ENCODE measurements around the gene COBL.

COBL gene

DNA sequence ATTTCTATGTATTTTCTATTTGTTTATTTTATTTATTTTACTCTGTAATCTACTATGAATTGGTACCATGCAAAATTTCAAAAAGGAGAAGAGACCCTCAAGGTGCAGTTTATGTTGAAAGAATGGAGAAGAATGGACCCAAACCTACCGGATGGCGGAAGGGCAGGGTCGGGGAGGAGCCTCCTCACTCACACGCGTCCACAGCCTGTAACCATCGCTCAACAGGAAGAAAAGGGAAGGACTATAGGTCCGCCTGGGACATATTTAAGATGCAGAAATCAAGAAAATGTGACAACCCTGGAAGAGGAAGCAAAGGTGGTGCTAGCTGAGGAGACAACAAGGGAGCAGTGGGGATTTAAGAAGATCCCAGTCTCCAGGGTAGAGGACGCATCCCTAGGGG is 158.4 kb downstream of the COBL start:
- Histone ChIP-seq H3K4me3 (ENCODE audit: low read length in 2 of 2) (no peak overlapping the region), H3K27ac (ENCODE audit: low read length) (no peak overlapping the region), H3K27me3 (ENCODE audit: control insufficient read depth in 1 of 2, insufficient read depth in 2 of 2, low read length in 2 of 2) (no peaks in the 10 kb centered on the region), H3K9me3 (ENCODE audit: control insufficient read depth in 2 of 2, low read length in 2 of 2) (no peaks in the 10 kb centered on the region), H3K9ac (ENCODE audit: low read length in 2 of 2) (no peak overlapping the region), H3K36me3 (ENCODE audit: control insufficient read depth in 2 of 2, insufficient read depth in 2 of 2, low read length in 2 of 2) (no peaks in the 10 kb centered on the region), H3K4me1 (ENCODE audit: control insufficient read depth, insufficient read depth, low read length) (no peaks in the 10 kb centered on the region)

DNA sequence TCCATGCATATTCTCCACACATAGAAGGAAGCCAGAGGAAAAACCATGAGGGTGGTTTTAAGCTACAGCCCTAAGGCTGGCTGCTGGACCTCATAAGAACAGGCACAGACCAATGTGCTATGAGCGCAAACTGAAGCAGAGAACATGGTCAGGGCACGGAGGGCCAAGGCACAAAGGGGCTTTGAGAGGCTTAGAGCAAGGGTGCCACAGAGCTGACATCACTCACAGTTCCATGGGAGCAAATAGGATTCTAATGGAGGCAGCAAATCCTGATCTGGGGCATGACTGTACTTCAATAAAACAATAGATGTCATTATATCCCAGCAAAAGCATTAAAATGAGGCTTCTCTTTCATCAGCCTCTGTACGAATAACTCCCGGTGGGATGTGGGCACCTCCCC is 162.4 kb downstream of the COBL start:
- no peaks in the 10 kb centered on the region for H3K4me1 ChIP-seq (ENCODE audit: control insufficient read depth, insufficient read depth, low read length)
- no peaks in the 10 kb centered on the region for H3K36me3 ChIP-seq (ENCODE audit: control insufficient read depth in 2 of 2, insufficient read depth in 2 of 2, low read length in 2 of 2)
- no peak overlapping the region for H3K27ac ChIP-seq (ENCODE audit: low read length)
- no peaks in the 10 kb centered on the region for H3K9me3 ChIP-seq (ENCODE audit: control insufficient read depth in 2 of 2, low read length in 2 of 2)
- H3K27me3 ChIP-seq (ENCODE audit: control insufficient read depth in 1 of 2, insufficient read depth in 2 of 2, low read length in 2 of 2): no peaks in the 10 kb centered on the region
- no peak overlapping the region for H3K9ac ChIP-seq (ENCODE audit: low read length in 2 of 2)
- no peak overlapping the region for H3K4me3 ChIP-seq (ENCODE audit: low read length in 2 of 2)

DNA sequence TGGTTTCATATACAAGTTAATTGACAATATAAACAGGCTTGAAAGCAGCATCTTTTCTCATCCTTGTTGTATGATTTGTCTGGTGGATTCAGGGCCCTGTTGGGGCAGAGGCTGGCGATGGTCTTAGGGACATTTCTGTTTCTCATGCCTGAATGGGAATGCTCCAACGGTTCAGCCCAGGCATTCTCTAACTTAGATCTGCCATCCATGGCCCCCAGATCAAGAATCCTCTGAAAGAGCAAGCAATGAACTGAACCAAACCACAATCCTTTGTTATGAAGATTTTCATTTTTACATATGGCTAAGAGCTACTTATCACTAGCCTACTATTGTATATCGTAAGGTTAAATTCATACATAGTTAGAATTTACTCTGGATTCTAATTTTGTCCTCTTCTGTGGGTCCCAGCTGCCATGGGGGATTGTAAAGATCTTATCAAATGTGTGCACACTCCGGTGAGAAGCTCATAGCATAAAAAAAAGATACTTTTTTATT is 163.9 kb downstream of the COBL start:
- Histone ChIP-seq H3K27ac (ENCODE audit: low read length) (no peak overlapping the region), H3K4me3 (ENCODE audit: low read length in 2 of 2) (no peak overlapping the region), H3K9ac (ENCODE audit: low read length in 2 of 2) (no peak overlapping the region)

DNA sequence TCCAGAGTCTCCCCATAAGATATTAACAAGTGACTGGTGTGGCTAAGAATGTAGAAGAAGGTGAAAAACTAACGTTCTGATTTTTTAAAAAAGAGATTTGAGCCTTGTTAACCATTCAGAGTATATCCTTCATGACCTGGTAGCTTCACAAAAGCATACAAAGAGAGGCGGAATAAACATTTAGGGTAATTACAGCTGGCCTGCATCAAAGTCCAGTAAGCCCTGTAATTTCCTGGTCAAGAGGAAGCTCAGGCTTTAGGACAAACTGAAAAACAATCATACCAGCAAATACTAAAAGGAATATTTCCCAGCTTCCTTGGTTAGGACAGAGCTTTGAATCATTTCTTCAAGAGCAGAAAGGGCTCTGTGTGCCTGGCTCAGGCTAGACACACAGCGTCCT is 165.2 kb downstream of the COBL start:
- no peaks in the 10 kb centered on the region for H3K4me1 ChIP-seq (ENCODE audit: control insufficient read depth, insufficient read depth, low read length)
- H3K4me3 ChIP-seq (ENCODE audit: low read length in 2 of 2): no peak overlapping the region
- no peak overlapping the region for H3K27ac ChIP-seq (ENCODE audit: low read length)
- H3K36me3 ChIP-seq (ENCODE audit: control insufficient read depth in 2 of 2, insufficient read depth in 2 of 2, low read length in 2 of 2): no peaks in the 10 kb centered on the region
- no peak overlapping the region for H3K9ac ChIP-seq (ENCODE audit: low read length in 2 of 2)
- H3K9me3 ChIP-seq (ENCODE audit: control insufficient read depth in 2 of 2, low read length in 2 of 2): peaks cover 0 to 6% of the 10 kb centered on the region in 2 donors
- H3K27me3 ChIP-seq (ENCODE audit: control insufficient read depth in 1 of 2, insufficient read depth in 2 of 2, low read length in 2 of 2): no peaks in the 10 kb centered on the region

More for the DNA sequence above, 163.9 kb downstream of the COBL start:
- Histone ChIP-seq H3K9me3 (ENCODE audit: control insufficient read depth in 2 of 2, low read length in 2 of 2) (no peaks in the 10 kb centered on the region), H3K4me1 (ENCODE audit: control insufficient read depth, insufficient read depth, low read length) (no peaks in the 10 kb centered on the region), H3K36me3 (ENCODE audit: control insufficient read depth in 2 of 2, insufficient read depth in 2 of 2, low read length in 2 of 2) (no peaks in the 10 kb centered on the region), H3K27me3 (ENCODE audit: control insufficient read depth in 1 of 2, insufficient read depth in 2 of 2, low read length in 2 of 2) (no peaks in the 10 kb centered on the region)

- H3K27me3 ChIP-seq (ENCODE audit: control insufficient read depth in 1 of 2, insufficient read depth in 2 of 2, low read length in 2 of 2): no peaks in the 10 kb centered on the region
- H3K9ac ChIP-seq (ENCODE audit: low read length in 2 of 2): no peak overlapping the region
- H3K9me3 ChIP-seq (ENCODE audit: control insufficient read depth in 2 of 2, low read length in 2 of 2): peaks cover 0 to 6% of the 10 kb centered on the region in 2 donors
- no peaks in the 10 kb centered on the region for H3K36me3 ChIP-seq (ENCODE audit: control insufficient read depth in 2 of 2, insufficient read depth in 2 of 2, low read length in 2 of 2)
- H3K4me3 ChIP-seq (ENCODE audit: low read length in 2 of 2): no peak overlapping the region
- H3K27ac ChIP-seq (ENCODE audit: low read length): no peak overlapping the region
- H3K4me1 ChIP-seq (ENCODE audit: control insufficient read depth, insufficient read depth, low read length): no peaks in the 10 kb centered on the region
Observed at GRCh38 chr7:51150193-51150592, 166.4 kb downstream of the COBL start.

DNA sequence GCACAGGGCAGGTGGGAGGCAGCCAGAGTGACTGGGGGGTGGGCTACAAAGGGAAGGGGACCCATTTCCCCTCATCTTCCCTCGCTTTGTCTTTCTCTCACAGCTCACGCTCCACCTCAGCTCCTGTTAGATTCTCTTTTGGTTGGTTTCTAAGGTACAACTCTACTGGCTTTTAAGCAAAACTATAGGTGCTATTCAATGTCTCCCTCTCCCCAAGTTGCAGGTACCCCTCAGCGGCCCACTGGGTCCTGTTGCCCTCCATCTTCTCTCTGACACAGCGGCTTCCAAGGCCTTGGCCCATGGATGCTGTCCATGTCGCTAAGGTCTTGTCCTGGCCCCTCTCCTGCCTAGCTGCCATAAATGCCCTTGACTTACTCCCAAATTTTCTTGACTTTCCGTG is 168.4 kb downstream of the COBL start:
- Histone ChIP-seq H3K36me3 (ENCODE audit: control insufficient read depth in 2 of 2, insufficient read depth in 2 of 2, low read length in 2 of 2) (no peaks in the 10 kb centered on the region), H3K4me1 (ENCODE audit: control insufficient read depth, insufficient read depth, low read length) (no peaks in the 10 kb centered on the region), H3K9ac (ENCODE audit: low read length in 2 of 2) (no peak overlapping the region), H3K4me3 (ENCODE audit: low read length in 2 of 2) (no peak overlapping the region), H3K27ac (ENCODE audit: low read length) (no peak overlapping the region), H3K9me3 (ENCODE audit: control insufficient read depth in 2 of 2, low read length in 2 of 2) (peaks cover 0 to 6% of the 10 kb centered on the region in 2 donors), H3K27me3 (ENCODE audit: control insufficient read depth in 1 of 2, insufficient read depth in 2 of 2, low read length in 2 of 2) (no peaks in the 10 kb centered on the region)

DNA sequence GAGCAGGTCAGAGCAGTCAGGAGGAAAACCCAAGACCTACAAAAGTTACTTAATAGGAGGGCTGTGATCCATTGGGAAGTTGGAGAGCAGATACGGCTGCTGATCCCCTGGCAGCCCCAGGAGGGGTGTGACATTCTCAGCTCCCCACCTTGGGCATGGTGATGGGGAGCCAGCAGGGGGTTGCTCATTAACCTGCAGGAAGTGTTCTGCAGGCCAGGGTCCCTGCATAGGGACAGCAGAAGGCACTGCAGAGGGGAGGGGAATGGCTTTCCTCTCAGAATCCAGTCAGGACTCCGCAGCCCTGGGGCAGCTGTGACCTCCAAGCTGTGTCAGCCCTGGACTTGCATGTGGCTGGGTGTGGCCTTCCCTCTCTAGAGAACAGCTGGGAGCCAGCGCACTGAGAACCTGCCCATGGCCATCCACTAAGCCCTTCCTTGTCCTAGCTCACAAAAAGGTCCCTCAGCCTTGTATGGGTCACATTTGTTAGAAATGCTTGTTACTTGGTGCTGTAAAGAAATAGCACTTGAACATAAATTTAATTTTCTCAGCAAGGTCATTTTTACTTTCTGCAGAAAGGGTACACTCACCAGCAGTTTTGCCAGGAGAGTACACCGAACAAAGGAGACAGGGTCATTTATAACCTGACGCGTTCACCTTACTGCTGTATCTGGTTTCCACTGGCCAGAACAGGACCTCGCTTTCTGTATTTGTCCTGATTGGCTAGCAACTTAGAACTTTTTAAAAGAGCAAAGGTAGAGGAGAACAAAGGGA is 169.6 kb downstream of the COBL start:
- Histone ChIP-seq H3K4me3 (ENCODE audit: low read length in 2 of 2) (no peak overlapping the region), H3K4me1 (ENCODE audit: control insufficient read depth, insufficient read depth, low read length) (no peaks in the 10 kb centered on the region), H3K9ac (ENCODE audit: low read length in 2 of 2) (no peak overlapping the region), H3K27ac (ENCODE audit: low read length) (no peak overlapping the region), H3K36me3 (ENCODE audit: control insufficient read depth in 2 of 2, insufficient read depth in 2 of 2, low read length in 2 of 2) (no peaks in the 10 kb centered on the region), H3K27me3 (ENCODE audit: control insufficient read depth in 1 of 2, insufficient read depth in 2 of 2, low read length in 2 of 2) (no peaks in the 10 kb centered on the region), H3K9me3 (ENCODE audit: control insufficient read depth in 2 of 2, low read length in 2 of 2) (peaks cover 0 to 6% of the 10 kb centered on the region in 2 donors)

GRCh38 chr7:51144178-51144577 is 172.4 kb downstream of the COBL start:
- Histone ChIP-seq H3K36me3 (ENCODE audit: control insufficient read depth in 2 of 2, insufficient read depth in 2 of 2, low read length in 2 of 2) (no peaks in the 10 kb centered on the region), H3K27ac (ENCODE audit: low read length) (no peak overlapping the region), H3K9me3 (ENCODE audit: control insufficient read depth in 2 of 2, low read length in 2 of 2) (peaks cover 0 to 6% of the 10 kb centered on the region in 2 donors), H3K27me3 (ENCODE audit: control insufficient read depth in 1 of 2, insufficient read depth in 2 of 2, low read length in 2 of 2) (no peaks in the 10 kb centered on the region), H3K4me1 (ENCODE audit: control insufficient read depth, insufficient read depth, low read length) (peaks cover 5% of the 10 kb centered on the region), H3K9ac (ENCODE audit: low read length in 2 of 2) (no peak overlapping the region), H3K4me3 (ENCODE audit: low read length in 2 of 2) (no peak overlapping the region)

GRCh38 chr7:51142741-51143385 is 173.7 kb downstream of the COBL start:
- H3K27me3 ChIP-seq (ENCODE audit: control insufficient read depth in 1 of 2, insufficient read depth in 2 of 2, low read length in 2 of 2): no peaks in the 10 kb centered on the region
- H3K36me3 ChIP-seq (ENCODE audit: control insufficient read depth in 2 of 2, insufficient read depth in 2 of 2, low read length in 2 of 2): no peaks in the 10 kb centered on the region
- peaks cover 0 to 6% of the 10 kb centered on the region in 2 donors for H3K9me3 ChIP-seq (ENCODE audit: control insufficient read depth in 2 of 2, low read length in 2 of 2)
- no peak overlapping the region for H3K27ac ChIP-seq (ENCODE audit: low read length)
- no peak overlapping the region for H3K4me3 ChIP-seq (ENCODE audit: low read length in 2 of 2)
- H3K4me1 ChIP-seq (ENCODE audit: control insufficient read depth, insufficient read depth, low read length): peaks cover 5% of the 10 kb centered on the region
- H3K9ac ChIP-seq (ENCODE audit: low read length in 2 of 2): no peak overlapping the region

DNA sequence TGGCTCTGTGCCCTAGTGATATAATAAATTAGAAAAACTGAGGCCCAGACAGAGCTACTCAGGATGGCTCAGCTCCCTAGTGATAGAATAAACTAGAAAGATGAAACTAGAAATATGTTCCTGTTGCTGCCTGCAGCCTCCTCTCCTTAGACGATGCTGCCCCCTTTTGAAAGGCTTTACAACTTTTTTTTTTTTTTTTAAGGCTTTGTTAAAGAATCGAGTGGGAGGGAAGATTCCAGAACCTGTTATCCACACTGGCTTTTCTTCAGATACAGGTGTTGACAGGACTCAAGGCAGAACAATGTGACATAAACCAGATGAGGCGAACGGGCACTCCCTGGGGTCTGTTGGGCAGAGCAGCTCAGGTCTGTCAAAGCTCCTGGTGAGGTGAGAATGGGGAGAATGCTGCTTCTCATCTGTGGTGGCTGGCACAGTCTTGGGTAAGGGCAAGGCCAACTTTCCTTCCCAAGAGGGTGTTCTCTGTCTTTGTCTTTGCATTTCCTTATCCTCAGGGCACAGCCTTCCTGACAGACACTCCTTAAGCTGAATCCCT is 175.1 kb downstream of the COBL start:
- Histone ChIP-seq H3K4me3 (ENCODE audit: low read length in 2 of 2) (no peak overlapping the region), H3K9ac (ENCODE audit: low read length in 2 of 2) (no peak overlapping the region), H3K36me3 (ENCODE audit: control insufficient read depth in 2 of 2, insufficient read depth in 2 of 2, low read length in 2 of 2) (no peaks in the 10 kb centered on the region), H3K9me3 (ENCODE audit: control insufficient read depth in 2 of 2, low read length in 2 of 2) (no peaks in the 10 kb centered on the region), H3K27ac (ENCODE audit: low read length) (no peak overlapping the region), H3K4me1 (ENCODE audit: control insufficient read depth, insufficient read depth, low read length) (peaks cover 5% of the 10 kb centered on the region), H3K27me3 (ENCODE audit: control insufficient read depth in 1 of 2, insufficient read depth in 2 of 2, low read length in 2 of 2) (no peaks in the 10 kb centered on the region)
